Body of pancreas (tissue), 4 donors: ENCODE data around the gene ACVRL1. TPM values are rescaled to one million over a fixed set of nuclear protein-coding genes. Genes with fewer than 3 reads are reported as not detected.

Experiments
- ATAC-seq: fragments of 150-250 bp; one replicate; pipeline ENCODE4 v1.9.1; 2016
- DNase-seq, 4 donors: peaks; one replicate each; pipeline ENCODE4 v3.0.0-alpha.2; 2019
- H3K27ac ChIP-seq, 4 donors: fragments of 200-600 bp; sonication (generic); 1 replicate in 3 of 4; 2 replicates in 1 of 4; pipeline versions ENCODE4 v1.5.1 to v1.6.1; 2016 to 2019; ENCODE audit warnings: mild to moderate bottlenecking in 1 of 4, mixed read lengths in 1 of 4, moderate library complexity in 1 of 4
- H3K27me3 ChIP-seq, 2 donors: fragments of 200-600 bp; sonication (generic); one replicate each; pipeline ENCODE4 v1.6.0; 2016; ENCODE audit warnings: mild to moderate bottlenecking in 1 of 2
- H3K36me3 ChIP-seq, 2 donors: fragments of 200-600 bp; sonication (generic); replicated peaks in 1 of 2; 2 replicates each; pipeline ENCODE4 v1.5.1; 2016; ENCODE audit warnings: low read depth in 2 of 2; ENCODE audit not compliant: insufficient read depth in 1 of 2
- H3K4me1 ChIP-seq: fragments of 200-600 bp; sonication (generic); one replicate; pipeline ENCODE4 v1.6.0; 2016
- H3K4me3 ChIP-seq, 2 donors: fragments of 200-600 bp; sonication (generic); 1 replicate in 1 of 2; 2 replicates in 1 of 2; pipeline ENCODE4 v1.5.1; 2016 to 2019
- H3K9me3 ChIP-seq, 3 donors: fragments of 200-600 bp; sonication (generic); 1 replicate in 2 of 3; 2 replicates in 1 of 3; pipeline ENCODE4 v1.5.1; 2016
- CTCF ChIP-seq, 7 experiments: fragments of 450-650 bp in 4 of 7; fragments of 200-600 bp in 3 of 7; sonication (generic) in 3 of 7; IDR thresholded peaks; one replicate each; pipeline ENCODE4 v1.5.1; 2016 to 2019; ENCODE audit warnings: antibody characterized with exemption in 7 of 7
- POLR2A ChIP-seq, 3 donors: fragments of 450-650 bp; IDR thresholded peaks; one replicate each; pipeline ENCODE4 v1.6.1; 2016; ENCODE audit warnings: antibody characterized with exemption in 3 of 3, mild to moderate bottlenecking in 2 of 3
- WGBS, 2 donors: methylation state at CpG; one replicate each; pipeline ENCODE4 v1.1.5; 2017; 5-methylcytosine and 5-hydroxymethylcytosine counted together
- intact Hi-C: fragments of 100-400 bp; cut with DNase I; formaldehyde crosslinking; loops from one replicate; pipeline ENCODE4 v1.15.1; 2023
- total RNA-seq, 2 donors: library from RNA; depleted of rRNA; stranded (reverse); fragments of >200 nt; gene quantifications; one replicate each; pipeline ENCODE4 v1.1.0, GENCODE V29; 2016

The ACVRL1 gene
- total RNA-seq, 2 donors from 2014 or later = 37.1 to 93.9 TPM

- WGBS, 2 donors = 42 to 62% methylated on average over 4 of the region's 4 CpGs
- H3K36me3 ChIP-seq = no peaks in the 10 kb centered on the region
- no peak overlapping the region for H3K4me3 ChIP-seq
- H3K4me1 ChIP-seq = peaks cover 15% of the 10 kb centered on the region
- ATAC-seq = no peak
- no peaks in the 10 kb centered on the region for H3K9me3 ChIP-seq
- H3K27me3 ChIP-seq = peaks cover 0 to 12% of the 10 kb centered on the region in 2 donors
- TF ChIP-seq POLR2A (IDR thresholded peaks at IDR 0.05) (no peak), CTCF (IDR thresholded peaks at IDR 0.05) (no peak)
- DNase-seq = no peak
- no peak overlapping the region for H3K27ac ChIP-seq
- intact Hi-C loops = no loop called here
Measured at GRCh38 chr12:51870504-51870903, 36.8 kb upstream of the ACVRL1 start.

GRCh38 chr12:51871126-51871525 is 36.2 kb upstream of the ACVRL1 start:
- 65 to 68% methylated on average over 5 to 6 of the region's 6 CpGs for WGBS, 2 donors
- TF ChIP-seq CTCF (IDR thresholded peaks at IDR 0.05) (no peak), POLR2A (IDR thresholded peaks at IDR 0.05) (no peak)
- Histone ChIP-seq H3K4me1 (peaks cover 15% of the 10 kb centered on the region), H3K9me3 (no peaks in the 10 kb centered on the region), H3K27ac (no peak overlapping the region), H3K27me3 (peaks cover 0 to 12% of the 10 kb centered on the region in 2 donors), H3K36me3 (no peaks in the 10 kb centered on the region), H3K4me3 (no peak overlapping the region)
- ATAC-seq (no peak), DNase-seq (peak in 1 of 4 donors; percentile 46)
- intact Hi-C loops = no loop called here

- Histone ChIP-seq H3K4me1 (peaks cover 15% of the 10 kb centered on the region), H3K9me3 (no peaks in the 10 kb centered on the region), H3K27me3 (peaks cover 0 to 12% of the 10 kb centered on the region in 2 donors), H3K36me3 (no peaks in the 10 kb centered on the region), H3K27ac (no peak overlapping the region), H3K4me3 (no peak overlapping the region)
- DNase-seq (no peak), ATAC-seq (no peak)
- TF ChIP-seq POLR2A (IDR thresholded peaks at IDR 0.05) (no peak), CTCF (IDR thresholded peaks at IDR 0.05) (no peak)
- intact Hi-C loops = no loop called here
- WGBS, 2 donors = 73 to 77% methylated on average over 14 to 17 of the region's 17 CpGs
Measured at GRCh38 chr12:51871918-51872688, 35.2 kb upstream of the ACVRL1 start.

GRCh38 chr12:51872689-51872981 is 34.7 kb upstream of the ACVRL1 start:
- no peaks in the 10 kb centered on the region for H3K36me3 ChIP-seq
- DNase-seq = no peak
- H3K4me3 ChIP-seq = no peak overlapping the region
- H3K27me3 ChIP-seq = peaks cover 0 to 12% of the 10 kb centered on the region in 2 donors
- no peak for TF ChIP-seq POLR2A (IDR thresholded peaks at IDR 0.05)
- no peak for TF ChIP-seq CTCF (IDR thresholded peaks at IDR 0.05)
- no peak for ATAC-seq
- H3K27ac ChIP-seq = no peak overlapping the region
- 86 to 91% methylated on average over 3 of the region's 3 CpGs for WGBS, 2 donors
- intact Hi-C loops = no loop called here
- peaks cover 15% of the 10 kb centered on the region for H3K4me1 ChIP-seq
- H3K9me3 ChIP-seq = no peaks in the 10 kb centered on the region
